Measurements from ENCODE around the gene FAM131C.

The FAM131C gene

GRCh38 chr1:16083486-16083885 lies 10.0 kb upstream of the FAM131C start:
- H3K9ac ChIP-seq (ENCODE audit: low read length), result no peak overlapping the region
- H3K36me3 ChIP-seq (ENCODE audit: control insufficient read depth, low read depth, low read length), result no peaks in the 10 kb centered on the region
- H3K4me1 ChIP-seq (ENCODE audit: control insufficient read depth, low read depth, low read length), result no peaks in the 10 kb centered on the region
- H3K27ac ChIP-seq (ENCODE audit: low read length), result no peak overlapping the region
- H3K9me3 ChIP-seq (ENCODE audit: control insufficient read depth, low read depth, low read length), result no peaks in the 10 kb centered on the region
- H3K4me3 ChIP-seq (ENCODE audit: low read length), result no peak overlapping the region
- no peaks in the 10 kb centered on the region for H3K27me3 ChIP-seq (ENCODE audit: control insufficient read depth, insufficient read depth, low read length)

- Histone ChIP-seq H3K9me3 (ENCODE audit: control insufficient read depth, low read depth, low read length) (no peaks in the 10 kb centered on the region), H3K4me1 (ENCODE audit: control insufficient read depth, low read depth, low read length) (no peaks in the 10 kb centered on the region), H3K27ac (ENCODE audit: low read length) (no peak overlapping the region), H3K27me3 (ENCODE audit: control insufficient read depth, insufficient read depth, low read length) (no peaks in the 10 kb centered on the region), H3K9ac (ENCODE audit: low read length) (no peak overlapping the region), H3K4me3 (ENCODE audit: low read length) (no peak overlapping the region), H3K36me3 (ENCODE audit: control insufficient read depth, low read depth, low read length) (no peaks in the 10 kb centered on the region)
These were observed 9.0 kb upstream of the FAM131C start for GRCh38 chr1:16082283-16083038.

GRCh38 chr1:16081636-16082035 lies 8.2 kb upstream of the FAM131C start:
- Histone ChIP-seq H3K27ac (ENCODE audit: low read length) (no peak overlapping the region), H3K36me3 (ENCODE audit: control insufficient read depth, low read depth, low read length) (no peaks in the 10 kb centered on the region), H3K4me3 (ENCODE audit: low read length) (no peak overlapping the region), H3K27me3 (ENCODE audit: control insufficient read depth, insufficient read depth, low read length) (no peaks in the 10 kb centered on the region), H3K9me3 (ENCODE audit: control insufficient read depth, low read depth, low read length) (no peaks in the 10 kb centered on the region), H3K9ac (ENCODE audit: low read length) (no peak overlapping the region), H3K4me1 (ENCODE audit: control insufficient read depth, low read depth, low read length) (no peaks in the 10 kb centered on the region)

GRCh38 chr1:16080422-16081150 lies 7.1 kb upstream of the FAM131C start:
- no peaks in the 10 kb centered on the region for H3K4me1 ChIP-seq (ENCODE audit: control insufficient read depth, low read depth, low read length)
- H3K27ac ChIP-seq (ENCODE audit: low read length), result no peak overlapping the region
- no peak overlapping the region for H3K9ac ChIP-seq (ENCODE audit: low read length)
- H3K27me3 ChIP-seq (ENCODE audit: control insufficient read depth, insufficient read depth, low read length), result no peaks in the 10 kb centered on the region
- no peak overlapping the region for H3K4me3 ChIP-seq (ENCODE audit: low read length)
- no peaks in the 10 kb centered on the region for H3K36me3 ChIP-seq (ENCODE audit: control insufficient read depth, low read depth, low read length)
- H3K9me3 ChIP-seq (ENCODE audit: control insufficient read depth, low read depth, low read length), result no peaks in the 10 kb centered on the region

- Histone ChIP-seq H3K27ac (ENCODE audit: low read length) (no peak overlapping the region), H3K9ac (ENCODE audit: low read length) (no peak overlapping the region)
These were observed 5.6 kb upstream of the FAM131C start for GRCh38 chr1:16078925-16079656.

GRCh38 chr1:16077406-16078245 lies 4.2 kb upstream of the FAM131C start:
- no peak overlapping the region for H3K9ac ChIP-seq (ENCODE audit: low read length)

More at GRCh38 chr1:16078925-16079656, 5.6 kb upstream of the FAM131C start:
- Histone ChIP-seq H3K4me3 (ENCODE audit: low read length) (no peak overlapping the region), H3K4me1 (ENCODE audit: control insufficient read depth, low read depth, low read length) (no peaks in the 10 kb centered on the region), H3K36me3 (ENCODE audit: control insufficient read depth, low read depth, low read length) (no peaks in the 10 kb centered on the region), H3K9me3 (ENCODE audit: control insufficient read depth, low read depth, low read length) (no peaks in the 10 kb centered on the region), H3K27me3 (ENCODE audit: control insufficient read depth, insufficient read depth, low read length) (peaks cover 14% of the 10 kb centered on the region)

GRCh38 chr1:16076865-16077238 lies 3.4 kb upstream of the FAM131C start:
- Histone ChIP-seq H3K9me3 (ENCODE audit: control insufficient read depth, low read depth, low read length) (no peaks in the 10 kb centered on the region), H3K4me3 (ENCODE audit: low read length) (no peak overlapping the region), H3K9ac (ENCODE audit: low read length) (no peak overlapping the region), H3K27ac (ENCODE audit: low read length) (no peak overlapping the region), H3K27me3 (ENCODE audit: control insufficient read depth, insufficient read depth, low read length) (peaks cover 33% of the 10 kb centered on the region), H3K36me3 (ENCODE audit: control insufficient read depth, low read depth, low read length) (no peaks in the 10 kb centered on the region), H3K4me1 (ENCODE audit: control insufficient read depth, low read depth, low read length) (peaks cover 3% of the 10 kb centered on the region)

More at GRCh38 chr1:16077406-16078245, 4.2 kb upstream of the FAM131C start:
- H3K9me3 ChIP-seq (ENCODE audit: control insufficient read depth, low read depth, low read length), result no peaks in the 10 kb centered on the region
- no peaks in the 10 kb centered on the region for H3K36me3 ChIP-seq (ENCODE audit: control insufficient read depth, low read depth, low read length)
- peaks cover 25% of the 10 kb centered on the region for H3K27me3 ChIP-seq (ENCODE audit: control insufficient read depth, insufficient read depth, low read length)
- H3K4me1 ChIP-seq (ENCODE audit: control insufficient read depth, low read depth, low read length), result peaks cover 3% of the 10 kb centered on the region
- H3K4me3 ChIP-seq (ENCODE audit: low read length), result no peak overlapping the region
- H3K27ac ChIP-seq (ENCODE audit: low read length), result no peak overlapping the region

- H3K9ac ChIP-seq (ENCODE audit: low read length), result no peak overlapping the region
- H3K27ac ChIP-seq (ENCODE audit: low read length), result no peak overlapping the region
- H3K4me1 ChIP-seq (ENCODE audit: control insufficient read depth, low read depth, low read length), result peaks cover 3% of the 10 kb centered on the region
These were observed 2.8 kb upstream of the FAM131C start for GRCh38 chr1:16076031-16076864.

GRCh38 chr1:16075337-16076030 lies 2.0 kb upstream of the FAM131C start:
- Histone ChIP-seq H3K9me3 (ENCODE audit: control insufficient read depth, low read depth, low read length) (no peaks in the 10 kb centered on the region), H3K27ac (ENCODE audit: low read length) (no peak overlapping the region), H3K4me1 (ENCODE audit: control insufficient read depth, low read depth, low read length) (peaks cover 3% of the 10 kb centered on the region), H3K36me3 (ENCODE audit: control insufficient read depth, low read depth, low read length) (no peaks in the 10 kb centered on the region), H3K4me3 (ENCODE audit: low read length) (no peak overlapping the region), H3K27me3 (ENCODE audit: control insufficient read depth, insufficient read depth, low read length) (peaks cover 33% of the 10 kb centered on the region), H3K9ac (ENCODE audit: low read length) (no peak overlapping the region)

More at GRCh38 chr1:16076031-16076864, 2.8 kb upstream of the FAM131C start:
- Histone ChIP-seq H3K9me3 (ENCODE audit: control insufficient read depth, low read depth, low read length) (no peaks in the 10 kb centered on the region), H3K27me3 (ENCODE audit: control insufficient read depth, insufficient read depth, low read length) (peaks cover 33% of the 10 kb centered on the region), H3K36me3 (ENCODE audit: control insufficient read depth, low read depth, low read length) (no peaks in the 10 kb centered on the region), H3K4me3 (ENCODE audit: low read length) (no peak overlapping the region)

- Histone ChIP-seq H3K9me3 (ENCODE audit: control insufficient read depth, low read depth, low read length) (no peaks in the 10 kb centered on the region), H3K4me3 (ENCODE audit: low read length) (peak overlapping the region; percentile 60), H3K27me3 (ENCODE audit: control insufficient read depth, insufficient read depth, low read length) (peaks cover 33% of the 10 kb centered on the region), H3K4me1 (ENCODE audit: control insufficient read depth, low read depth, low read length) (peaks cover 3% of the 10 kb centered on the region), H3K27ac (ENCODE audit: low read length) (no peak overlapping the region), H3K9ac (ENCODE audit: low read length) (no peak overlapping the region), H3K36me3 (ENCODE audit: control insufficient read depth, low read depth, low read length) (no peaks in the 10 kb centered on the region)
These were observed 766 bp upstream of the FAM131C start for GRCh38 chr1:16074217-16074616.
